Lower leg skin (tissue), 4 donors: ENCODE measurements around the gene RPN2. TPM values are rescaled to one million over a fixed set of nuclear protein-coding genes. Genes with fewer than 3 reads are reported as not detected.
A peak's percentile ranks its signal among the peaks of the same experiment; 100 is the strongest.

Source experiments
- DNase-seq, 2 donors: peaks; one replicate each; pipeline ENCODE4 v3.0.0-alpha.2; 2019; ENCODE audit warnings: low spot score in 2 of 2
- H3K4me3 ChIP-seq: fragments of 200-600 bp; sonication (generic); 2 replicates; pipeline ENCODE4 v1.5.1; 2017; ENCODE audit warnings: mild to moderate bottlenecking, low read depth; ENCODE audit not compliant: poor library complexity, severe bottlenecking
- CTCF ChIP-seq, 3 donors: fragments of 450-650 bp; IDR thresholded peaks; one replicate each; pipeline ENCODE4 v1.5.1; 2016; ENCODE audit warnings: antibody characterized with exemption in 3 of 3, mild to moderate bottlenecking in 3 of 3, moderate library complexity in 2 of 3
- POLR2A ChIP-seq, 2 donors: fragments of 450-650 bp; IDR thresholded peaks; one replicate each; pipeline ENCODE4 v1.6.1; 2016 to 2017; ENCODE audit warnings: antibody characterized with exemption in 2 of 2, mild to moderate bottlenecking in 1 of 2, moderate library complexity in 1 of 2
- WGBS, 2 donors: methylation state at CpG; one replicate each; pipeline ENCODE4 v1.1.5; 2018; 5-methylcytosine and 5-hydroxymethylcytosine counted together
- intact Hi-C: fragments of 100-400 bp; cut with DNase I; formaldehyde crosslinking; loops from one replicate; pipeline ENCODE4 v1.15.0; 2023; ENCODE audit warnings: low total_unique reads
- total RNA-seq, 4 donors: library from RNA; depleted of rRNA; stranded (reverse); fragments of >200 nt; gene quantifications; one replicate each; pipeline ENCODE4 v1.1.0, GENCODE V29; 2016

The RPN2 gene
- total RNA-seq, 4 donors from 2014 or later = 76.0 to 128 (median 102) TPM

- TF ChIP-seq POLR2A (IDR thresholded peaks at IDR 0.05) = no peak
- TF ChIP-seq CTCF (IDR thresholded peaks at IDR 0.05) = no peak
- intact Hi-C loops = no loop called here
- DNase-seq = peak in 1 of 2 donors; percentile 17
- H3K4me3 ChIP-seq = no peak overlapping the region
- 73 to 76% methylated on average over 10 of the region's 10 CpGs for WGBS, 2 donors
These were observed 54.6 kb downstream of the RPN2 start for GRCh38 chr20:37233548-37234253.

GRCh38 chr20:37234254-37234581, 55.1 kb downstream of the RPN2 start:
- 76 to 84% methylated on average over 5 of the region's 5 CpGs for WGBS, 2 donors
- no peak for DNase-seq
- intact Hi-C loops = no loop called here
- H3K4me3 ChIP-seq = no peak overlapping the region
- TF ChIP-seq CTCF (IDR thresholded peaks at IDR 0.05) (no peak), POLR2A (IDR thresholded peaks at IDR 0.05) (no peak)

GRCh38 chr20:37235065-37235464, 55.9 kb downstream of the RPN2 start:
- H3K4me3 ChIP-seq = no peak overlapping the region
- TF ChIP-seq CTCF (IDR thresholded peaks at IDR 0.05) (no peak), POLR2A (IDR thresholded peaks at IDR 0.05) (no peak)
- intact Hi-C loops = no loop called here
- peak in 1 of 2 donors; percentile 3 for DNase-seq
- WGBS, 2 donors = 86 to 91% methylated on average over 6 of the region's 6 CpGs

- intact Hi-C loops = no loop called here
- WGBS, 2 donors = 83 to 84% methylated on average over 4 of the region's 4 CpGs
- no peak for TF ChIP-seq CTCF (IDR thresholded peaks at IDR 0.05)
- no peak for TF ChIP-seq POLR2A (IDR thresholded peaks at IDR 0.05)
- DNase-seq = peak in 1 of 2 donors; percentile 43
- H3K4me3 ChIP-seq = no peak overlapping the region
These were observed 57.3 kb downstream of the RPN2 start for GRCh38 chr20:37236462-37236861.

- intact Hi-C loops = no loop called here
- TF ChIP-seq CTCF (IDR thresholded peaks at IDR 0.05) = no peak
- TF ChIP-seq POLR2A (IDR thresholded peaks at IDR 0.05) = no peak
- H3K4me3 ChIP-seq = no peak overlapping the region
- 93 to 97% methylated on average over 5 of the region's 5 CpGs for WGBS, 2 donors
- DNase-seq = peak in 1 of 2 donors; percentile 69
These were observed 58.5 kb downstream of the RPN2 start for GRCh38 chr20:37237656-37238055.

GRCh38 chr20:37238426-37238825, 59.3 kb downstream of the RPN2 start:
- H3K4me3 ChIP-seq = no peak overlapping the region
- TF ChIP-seq POLR2A (IDR thresholded peaks at IDR 0.05) (no peak), CTCF (IDR thresholded peaks at IDR 0.05) (no peak)
- DNase-seq = peak in 1 of 2 donors; percentile 39
- 91 to 92% methylated on average over 6 of the region's 6 CpGs for WGBS, 2 donors
- intact Hi-C loops = no loop called here
